HFFc6 (cell line): Measurements from ENCODE around the gene NKG7. TPM values are rescaled to one million over a fixed set of nuclear protein-coding genes. Genes with fewer than 3 reads are reported as not detected.

Experiments used
- DNase-seq: peaks from one replicate; pipeline ENCODE4 v3.0.0-alpha.2; 2018
- H3K27ac Mint-ChIP-seq: 2 replicates; pipeline ENCODE4 v1.8.0; 2020; ENCODE audit warnings: mild to moderate bottlenecking, mixed read lengths
- H3K27me3 Mint-ChIP-seq: 2 replicates; pipeline ENCODE4 v1.8.0; 2021; ENCODE audit warnings: mild to moderate bottlenecking, moderate library complexity, mixed read lengths; ENCODE audit not compliant: insufficient read depth
- H3K36me3 Mint-ChIP-seq: 2 replicates; pipeline ENCODE4 v1.8.0; 2021; ENCODE audit warnings: low read depth, mixed read lengths
- H3K4me1 Mint-ChIP-seq: 2 replicates; pipeline ENCODE4 v1.8.0; 2020; ENCODE audit warnings: low read depth, mixed read lengths
- H3K4me3 Mint-ChIP-seq: 2 replicates; pipeline ENCODE4 v1.8.0; 2020; ENCODE audit warnings: mild to moderate bottlenecking, moderate library complexity, mixed read lengths
- H3K9me3 Mint-ChIP-seq: 2 replicates; pipeline ENCODE4 v1.8.0; 2020; ENCODE audit warnings: mild to moderate bottlenecking, mixed read lengths
- total RNA-seq, 6 experiments: library from RNA; stranded (reverse); fragmentation: NEBNext Ultra II Directional; extraction: Animal tissue kit (Norgen Biotek cat#: 25700); gene quantifications; 2 replicates in 1 of 6; 3 replicates in 5 of 6; pipeline ENCODE4 v1.2.3, GENCODE V29; 2021
- TF ChIP-seq, protein P1 (sequence below): fragments of 200-600 bp; sonication (generic); IDR thresholded peaks from 2 replicates; pipeline ENCODE4 v1.5.0; 2021; ENCODE audit warnings: antibody characterized with exemption, mild to moderate bottlenecking

The NKG7 gene
- total RNA-seq, 6 experiments from 2014 or later = not detected

DNA sequence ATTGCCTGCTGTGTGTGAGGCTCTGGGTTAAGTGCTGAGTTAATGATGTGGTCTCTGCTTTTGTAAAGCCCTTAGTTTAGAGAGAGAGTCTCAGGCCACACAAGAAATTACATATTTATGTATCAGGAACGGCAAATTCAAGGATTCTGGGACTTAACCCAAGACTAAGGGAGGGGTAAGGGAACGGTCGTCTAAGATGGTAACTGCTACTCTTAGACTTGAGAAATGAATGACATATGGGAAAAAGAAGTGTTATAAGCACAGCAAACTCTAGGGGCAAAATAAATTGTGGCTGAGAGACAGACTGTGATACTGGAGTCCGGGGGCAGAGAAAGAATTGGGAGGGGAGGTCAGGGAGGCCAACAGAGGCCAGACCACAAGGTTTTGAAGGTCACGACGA is 40.7 kb downstream of the NKG7 start:
- H3K27me3 Mint-ChIP-seq = peaks cover 2% of the 10 kb centered on the region; the same call in 1 of the 2 replicates
- H3K4me3 Mint-ChIP-seq = no peak overlapping the region
- no peak overlapping the region for H3K27ac Mint-ChIP-seq
- H3K36me3 Mint-ChIP-seq = peaks cover 12% of the 10 kb centered on the region
- peaks cover 22% of the 10 kb centered on the region for H3K9me3 Mint-ChIP-seq
- TF ChIP-seq, protein P1, sequence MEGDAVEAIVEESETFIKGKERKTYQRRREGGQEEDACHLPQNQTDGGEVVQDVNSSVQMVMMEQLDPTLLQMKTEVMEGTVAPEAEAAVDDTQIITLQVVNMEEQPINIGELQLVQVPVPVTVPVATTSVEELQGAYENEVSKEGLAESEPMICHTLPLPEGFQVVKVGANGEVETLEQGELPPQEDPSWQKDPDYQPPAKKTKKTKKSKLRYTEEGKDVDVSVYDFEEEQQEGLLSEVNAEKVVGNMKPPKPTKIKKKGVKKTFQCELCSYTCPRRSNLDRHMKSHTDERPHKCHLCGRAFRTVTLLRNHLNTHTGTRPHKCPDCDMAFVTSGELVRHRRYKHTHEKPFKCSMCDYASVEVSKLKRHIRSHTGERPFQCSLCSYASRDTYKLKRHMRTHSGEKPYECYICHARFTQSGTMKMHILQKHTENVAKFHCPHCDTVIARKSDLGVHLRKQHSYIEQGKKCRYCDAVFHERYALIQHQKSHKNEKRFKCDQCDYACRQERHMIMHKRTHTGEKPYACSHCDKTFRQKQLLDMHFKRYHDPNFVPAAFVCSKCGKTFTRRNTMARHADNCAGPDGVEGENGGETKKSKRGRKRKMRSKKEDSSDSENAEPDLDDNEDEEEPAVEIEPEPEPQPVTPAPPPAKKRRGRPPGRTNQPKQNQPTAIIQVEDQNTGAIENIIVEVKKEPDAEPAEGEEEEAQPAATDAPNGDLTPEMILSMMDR = no peak
- no peak for DNase-seq
- no peaks in the 10 kb centered on the region for H3K4me1 Mint-ChIP-seq

DNA sequence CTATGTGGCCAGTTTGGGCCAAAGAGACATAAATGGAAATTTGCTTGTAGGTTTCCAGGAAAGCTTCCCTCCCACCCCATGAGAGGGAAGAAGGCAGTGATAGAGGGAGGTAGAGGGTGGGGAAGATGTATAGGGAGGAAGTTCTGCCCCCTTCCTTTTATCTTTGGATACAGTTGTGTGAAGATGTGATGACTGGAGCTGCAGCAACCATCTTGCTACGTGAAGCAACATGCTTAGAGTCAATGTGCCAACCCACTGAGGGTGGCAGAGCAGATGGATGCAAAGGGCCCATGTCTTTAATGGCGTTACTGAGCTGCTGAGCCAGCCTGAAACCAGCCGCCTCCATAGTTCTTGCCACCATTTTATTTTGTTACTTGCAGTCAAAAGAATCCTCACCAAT is 41.3 kb downstream of the NKG7 start:
- no peak for DNase-seq
- Mint-ChIP-seq H3K27me3 (peaks cover 2% of the 10 kb centered on the region; the same call in 1 of the 2 replicates), H3K9me3 (peaks cover 22% of the 10 kb centered on the region), H3K4me1 (no peaks in the 10 kb centered on the region), H3K36me3 (peaks cover 12% of the 10 kb centered on the region), H3K27ac (no peak overlapping the region), H3K4me3 (no peak overlapping the region)
- TF ChIP-seq, protein P1 = no peak

DNA sequence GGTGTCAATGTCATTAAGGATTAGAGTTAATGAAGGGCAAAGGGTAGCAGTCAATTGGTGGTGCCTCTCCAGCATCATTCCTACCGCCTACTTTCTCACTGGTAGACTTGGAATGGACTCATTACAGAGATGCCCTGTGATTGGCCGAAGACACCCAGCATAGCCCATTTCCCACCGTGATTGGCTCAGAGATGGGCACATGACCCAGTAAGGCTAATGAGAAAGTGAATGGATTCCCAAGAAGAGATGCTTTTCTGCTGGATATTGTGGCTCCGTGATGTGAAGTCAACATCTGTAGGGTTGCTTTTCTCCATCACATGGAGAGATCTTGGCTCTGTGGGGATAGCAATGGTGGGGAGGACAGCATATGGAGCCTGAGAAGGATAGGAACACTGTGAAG is 42.1 kb downstream of the NKG7 start:
- no peak for DNase-seq
- Mint-ChIP-seq H3K4me3 (no peak overlapping the region), H3K36me3 (peaks cover 12% of the 10 kb centered on the region), H3K27me3 (peaks cover 2% of the 10 kb centered on the region; the same call in 1 of the 2 replicates), H3K4me1 (no peaks in the 10 kb centered on the region), H3K9me3 (peaks cover 30% of the 10 kb centered on the region), H3K27ac (no peak overlapping the region)
- TF ChIP-seq, protein P1 = no peak

DNA sequence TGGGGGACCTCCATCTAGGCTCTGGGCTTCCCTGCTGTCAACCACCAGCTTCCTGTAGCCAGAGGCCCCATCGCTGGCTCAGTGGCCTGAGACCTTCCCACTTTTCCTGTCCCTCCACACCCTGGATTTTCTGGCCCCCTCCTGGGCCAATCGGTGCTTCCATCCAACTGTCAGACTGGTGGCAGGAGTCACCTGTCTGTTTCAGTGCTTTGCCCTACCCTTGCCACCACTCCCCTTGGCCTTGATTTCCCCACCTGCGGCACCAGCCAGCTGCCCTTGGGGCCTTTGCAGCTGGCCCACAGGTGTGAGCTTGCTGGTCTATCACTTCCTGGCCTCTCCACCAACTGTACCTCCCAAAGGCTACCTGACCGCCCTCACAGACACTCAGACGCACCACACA is 43.0 kb downstream of the NKG7 start:
- H3K27me3 Mint-ChIP-seq = peaks cover 2% of the 10 kb centered on the region; the same call in 1 of the 2 replicates
- TF ChIP-seq, protein P1 = no peak
- peaks cover 31% of the 10 kb centered on the region for H3K9me3 Mint-ChIP-seq
- H3K4me1 Mint-ChIP-seq = no peaks in the 10 kb centered on the region
- no peak overlapping the region for H3K4me3 Mint-ChIP-seq
- peaks cover 12% of the 10 kb centered on the region for H3K36me3 Mint-ChIP-seq
- no peak for DNase-seq
- H3K27ac Mint-ChIP-seq = no peak overlapping the region

DNA sequence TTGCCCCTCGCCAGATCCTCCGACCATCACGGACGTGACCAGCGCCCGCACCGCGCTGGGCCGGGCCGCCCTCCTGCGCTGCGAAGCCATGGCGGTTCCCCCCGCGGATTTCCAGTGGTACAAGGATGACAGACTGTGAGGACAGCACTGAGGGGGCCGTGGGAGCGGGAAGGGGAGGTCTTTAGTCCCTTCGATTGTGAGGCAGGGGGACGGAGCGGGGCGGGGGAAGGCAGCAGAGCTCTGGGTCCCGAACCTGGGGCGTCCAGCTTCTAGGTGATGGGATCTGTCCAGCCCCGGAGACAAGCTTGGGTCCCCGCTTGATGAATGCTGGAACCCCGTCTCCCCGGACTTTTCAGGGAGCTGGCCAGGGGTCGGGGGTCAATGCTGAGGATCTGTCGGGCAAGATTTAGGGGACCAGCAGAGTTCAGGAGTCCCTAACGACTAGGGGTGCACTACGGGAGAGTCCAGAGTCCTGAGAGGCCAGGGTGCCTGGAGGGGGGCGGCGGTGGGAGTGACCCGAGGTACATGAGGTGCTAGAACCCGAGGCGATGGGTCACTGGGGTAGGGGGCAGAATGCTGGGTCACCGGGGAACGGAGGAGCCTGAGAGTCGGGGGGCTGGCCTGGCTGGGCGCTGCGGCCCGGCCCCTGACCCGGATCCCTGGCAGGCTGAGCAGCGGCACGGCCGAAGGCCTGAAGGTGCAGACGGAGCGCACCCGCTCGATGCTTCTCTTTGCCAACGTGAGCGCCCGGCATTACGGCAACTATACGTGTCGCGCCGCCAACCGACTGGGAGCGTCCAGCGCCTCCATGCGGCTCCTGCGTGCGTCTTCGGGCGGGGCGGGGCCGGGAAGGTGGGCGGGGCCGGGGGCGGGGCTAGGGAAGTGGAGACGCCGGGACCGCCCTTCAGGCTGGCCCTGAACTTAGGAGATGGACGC is 45.1 kb downstream of the NKG7 start:
- H3K4me1 Mint-ChIP-seq = no peaks in the 10 kb centered on the region

More for the DNA sequence above, 45.1 kb downstream of the NKG7 start:
- H3K27ac Mint-ChIP-seq = no peak overlapping the region
- H3K9me3 Mint-ChIP-seq = peaks cover 35% of the 10 kb centered on the region
- no peak overlapping the region for H3K4me3 Mint-ChIP-seq
- H3K36me3 Mint-ChIP-seq = peaks cover 12% of the 10 kb centered on the region
- DNase-seq = no peak
- TF ChIP-seq, protein P1 = no peak
- peaks cover 7% of the 10 kb centered on the region; the same call in 1 of the 2 replicates for H3K27me3 Mint-ChIP-seq
